ENCODE data around the gene NKX2-2. TPM values are rescaled to one million over a fixed set of nuclear protein-coding genes. Genes with fewer than 3 reads are reported as not detected.

Gene NKX2-2
- total RNA-seq, result not detected
- long read RNA-seq, result 0 reads

- ATAC-seq (no peak), DNase-seq (ENCODE audit: missing footprints) (no peak)
- intact Hi-C loops (cut with DNase I), result no loop called here
These were observed at the start of gene NKX2-2 for GRCh38 chr20:21513881-21514540. Gene NKX2-2, minus strand, starts transcription at chr20:21514064. Its CDS starts 395 bp downstream, at chr20:21513669.

GRCh38 chr20:21562656-21563055 lies 48.8 kb upstream of the NKX2-2 start:
- no peak for DNase-seq (ENCODE audit: missing footprints)
- intact Hi-C loops (cut with DNase I), result no loop called here
- ATAC-seq, result no peak

GRCh38 chr20:21559305-21559704 lies 45.4 kb upstream of the NKX2-2 start:
- DNase-seq (ENCODE audit: missing footprints) (no peak), ATAC-seq (no peak)
- intact Hi-C loops (cut with DNase I), result no loop called here

GRCh38 chr20:21557241-21558020 lies 43.6 kb upstream of the NKX2-2 start:
- ATAC-seq (no peak), DNase-seq (ENCODE audit: missing footprints) (no peak)
- intact Hi-C loops (cut with DNase I), result no loop called here

- DNase-seq (ENCODE audit: missing footprints) (no peak), ATAC-seq (no peak)
- intact Hi-C loops (cut with DNase I), result no loop called here
These were observed 42.5 kb upstream of the NKX2-2 start for GRCh38 chr20:21556398-21556797.

- ATAC-seq (no peak), DNase-seq (ENCODE audit: missing footprints) (no peak)
- intact Hi-C loops (cut with DNase I), result no loop called here
These were observed 41.7 kb upstream of the NKX2-2 start for GRCh38 chr20:21555470-21556120.

GRCh38 chr20:21554985-21555384 lies 41.1 kb upstream of the NKX2-2 start:
- no peak for ATAC-seq
- DNase-seq (ENCODE audit: missing footprints), result no peak
- intact Hi-C loops (cut with DNase I), result no loop called here

GRCh38 chr20:21554376-21554890 lies 40.6 kb upstream of the NKX2-2 start:
- intact Hi-C loops (cut with DNase I), result no loop called here
- DNase-seq (ENCODE audit: missing footprints), result no peak
- ATAC-seq, result no peak

- intact Hi-C loops (cut with DNase I), result no loop called here
- no peak for DNase-seq (ENCODE audit: missing footprints)
These were observed 36.7 kb upstream of the NKX2-2 start for GRCh38 chr20:21550587-21550986.

GRCh38 chr20:21548390-21549035 lies 34.6 kb upstream of the NKX2-2 start:
- intact Hi-C loops (cut with DNase I), result no loop called here
- ATAC-seq, result no peak
- DNase-seq (ENCODE audit: missing footprints), result no peak

More at GRCh38 chr20:21550587-21550986, 36.7 kb upstream of the NKX2-2 start:
- no peak for ATAC-seq

GRCh38 chr20:21546355-21546754 lies 32.5 kb upstream of the NKX2-2 start:
- intact Hi-C loops (cut with DNase I), result no loop called here
- DNase-seq (ENCODE audit: missing footprints) (no peak), ATAC-seq (no peak)

GRCh38 chr20:21539512-21539911 lies 25.6 kb upstream of the NKX2-2 start:
- ATAC-seq (no peak), DNase-seq (ENCODE audit: missing footprints) (no peak)
- intact Hi-C loops (cut with DNase I), result no loop called here

GRCh38 chr20:21534886-21535285 lies 21.0 kb upstream of the NKX2-2 start:
- intact Hi-C loops (cut with DNase I), result no loop called here
- DNase-seq (ENCODE audit: missing footprints), result no peak
- ATAC-seq, result no peak

- intact Hi-C loops (cut with DNase I), result no loop called here
- ATAC-seq, result no peak
- DNase-seq (ENCODE audit: missing footprints), result no peak
These were observed 20.6 kb upstream of the NKX2-2 start for GRCh38 chr20:21534453-21534852.

- ATAC-seq, result no peak
- DNase-seq (ENCODE audit: missing footprints), result no peak
- intact Hi-C loops (cut with DNase I), result no loop called here
These were observed 16.0 kb upstream of the NKX2-2 start for GRCh38 chr20:21529863-21530262.

- intact Hi-C loops (cut with DNase I), result no loop called here
- DNase-seq (ENCODE audit: missing footprints) (no peak), ATAC-seq (no peak)
These were observed 15.0 kb upstream of the NKX2-2 start for GRCh38 chr20:21528870-21529269.

- intact Hi-C loops (cut with DNase I), result no loop called here
- DNase-seq (ENCODE audit: missing footprints) (no peak), ATAC-seq (no peak)
These were observed 14.0 kb upstream of the NKX2-2 start for GRCh38 chr20:21527908-21528307.

GRCh38 chr20:21526776-21527175 lies 12.9 kb upstream of the NKX2-2 start:
- intact Hi-C loops (cut with DNase I), result no loop called here
- no peak for ATAC-seq
- no peak for DNase-seq (ENCODE audit: missing footprints)

GRCh38 chr20:21523895-21524294 lies 10.0 kb upstream of the NKX2-2 start:
- ATAC-seq (no peak), DNase-seq (ENCODE audit: missing footprints) (no peak)
- intact Hi-C loops (cut with DNase I), result no loop called here
